SK-N-SH (cell line): ENCODE data around the gene KIF5B. TPM values are rescaled to one million over a fixed set of nuclear protein-coding genes. Genes with fewer than 3 reads are reported as not detected.

Source experiments
- CTCF ChIA-PET: fragments of 300-600, 350-600 bp; formaldehyde crosslinking; extraction: SDS; loops from one replicate; lab custom pipeline; 2021; lab: Yijun Ruan, JAX
- POLR2A ChIA-PET: fragments of 350-600 bp; sonication (Branson Sonifier 250); formaldehyde crosslinking; extraction: SDS; loops from one replicate; lab custom pipeline; 2020; ENCODE audit warnings: antibody characterized with exemption, inconsistent platforms; lab: Yijun Ruan, JAX
- DNase-seq: peaks from one replicate; pipeline ENCODE4 v3.0.0; 2012
- H2AFZ ChIP-seq: fragments of 200-600 bp; sonication (generic); 2 replicates; pipeline ENCODE4 v1.8.1; 2016; ENCODE audit warnings: antibody characterized with exemption, mild to moderate bottlenecking, low read depth
- H3F3A ChIP-seq: fragments of 200-600 bp; sonication (generic); replicated peaks from 2 replicates; pipeline ENCODE3; 2016; ENCODE audit warnings: antibody characterized with exemption, mild to moderate bottlenecking; ENCODE audit not compliant: insufficient read depth
- H3K27ac ChIP-seq, 2 experiments: fragments of 200-500 bp in 1 of 2; fragments of 200-600 bp in 1 of 2; sonication (Bioruptor generic) in 1 of 2; sonication (generic), shearing (Covaris generic) in 1 of 2; 2 replicates each; pipeline versions ENCODE4 v1.5.1 to v1.6.1; 2014 to 2016; ENCODE audit warnings: low read depth in 2 of 2, inconsistent platforms in 1 of 2, low read length in 1 of 2, mild to moderate bottlenecking in 1 of 2, mixed read lengths in 1 of 2
- H3K27me3 ChIP-seq: fragments of 200-600 bp; sonication (generic), shearing (Covaris generic); 2 replicates; pipeline ENCODE4 v1.6.1; 2016; ENCODE audit warnings: mixed run types; ENCODE audit not compliant: insufficient read depth
- H3K36me3 ChIP-seq, 2 experiments: fragments of 200-500 bp in 1 of 2; fragments of 200-600 bp in 1 of 2; sonication (Bioruptor generic) in 1 of 2; sonication (generic) in 1 of 2; replicated peaks in 1 of 2; 2 replicates each; pipeline versions ENCODE3 to v1.5.1; 2014 to 2016; ENCODE audit warnings: low read length in 1 of 2, mild to moderate bottlenecking in 1 of 2; ENCODE audit not compliant: insufficient read depth in 2 of 2, control insufficient read depth in 1 of 2
- H3K4me1 ChIP-seq, 2 experiments: fragments of 200-500 bp in 1 of 2; fragments of 200-600 bp in 1 of 2; sonication (Bioruptor generic) in 1 of 2; sonication (generic), shearing (Covaris generic) in 1 of 2; 2 replicates each; pipeline versions ENCODE4 v1.5.1 to v1.6.1; 2014 to 2016; ENCODE audit warnings: low read depth in 1 of 2, low read length in 1 of 2, mixed run types in 1 of 2; ENCODE audit not compliant: insufficient read depth in 2 of 2, control insufficient read depth in 1 of 2
- H3K4me2 ChIP-seq: fragments of 200-600 bp; sonication (generic), shearing (Covaris generic); 2 replicates; pipeline ENCODE4 v1.6.1; 2017; ENCODE audit warnings: mixed run types
- H3K4me3 ChIP-seq, 2 experiments: fragments of 200-500 bp in 1 of 2; fragments of 200-600 bp in 1 of 2; sonication (Bioruptor generic) in 1 of 2; sonication (generic), shearing (Covaris generic) in 1 of 2; 2 replicates each; pipeline versions ENCODE4 v1.5.1 to v1.8.1; 2014 to 2016; ENCODE audit warnings: low read depth in 2 of 2, inconsistent platforms in 1 of 2, low read length in 1 of 2, mild to moderate bottlenecking in 1 of 2, mixed read lengths in 1 of 2, moderate library complexity in 1 of 2
- H3K79me2 ChIP-seq: fragments of 200-600 bp; sonication (generic); 2 replicates; pipeline ENCODE4 v1.8.1; 2017; ENCODE audit warnings: mild to moderate bottlenecking; ENCODE audit not compliant: insufficient read depth
- H3K9ac ChIP-seq: fragments of 200-600 bp; sonication (generic); 2 replicates; pipeline ENCODE4 v1.6.1; 2017; ENCODE audit warnings: mixed run types
- H3K9me2 ChIP-seq: fragments of 200-600 bp; sonication (generic); 2 replicates; pipeline ENCODE4 v1.6.1; 2017; ENCODE audit warnings: mixed run types
- H3K9me3 ChIP-seq: fragments of 200-600 bp; sonication (generic); 2 replicates; pipeline ENCODE4 v1.6.1; 2017; ENCODE audit warnings: mixed run types, mild to moderate bottlenecking, moderate library complexity
- H4K20me1 ChIP-seq: fragments of 200-600 bp; sonication (generic); 2 replicates; pipeline ENCODE4 v1.6.1; 2017; ENCODE audit warnings: mild to moderate bottlenecking, mixed run types; ENCODE audit not compliant: insufficient read depth
- ELF1 ChIP-seq: IDR thresholded peaks from 2 replicates; pipeline ENCODE4 v1.4.0; 2012
- FOSL2 ChIP-seq: IDR thresholded peaks from 2 replicates; pipeline ENCODE4 v1.4.0; 2012; ENCODE audit warnings: low read depth, mild to moderate bottlenecking, moderate library complexity, borderline replicate concordance
- FOXJ3 ChIP-seq: sonication (generic); formaldehyde crosslinking; IDR thresholded peaks from 2 replicates; pipeline ENCODE4 v1.5.1; 2020; ENCODE audit warnings: mild to moderate bottlenecking, missing genetic modification reagents
- GABPA ChIP-seq: IDR thresholded peaks from 2 replicates; pipeline ENCODE4 v1.4.0; 2012; ENCODE audit warnings: low read depth, mild to moderate bottlenecking
- MEF2A ChIP-seq: IDR thresholded peaks from 2 replicates; pipeline ENCODE4 v1.4.0; 2012; ENCODE audit warnings: low read depth, borderline replicate concordance
- RAD21 ChIP-seq: IDR thresholded peaks from 2 replicates; pipeline ENCODE4 v1.6.1; 2012; ENCODE audit warnings: mild to moderate bottlenecking, low read length
- TAF1 ChIP-seq: IDR thresholded peaks from 2 replicates; pipeline ENCODE4 v1.6.1; 2012; ENCODE audit warnings: low read depth, mild to moderate bottlenecking, low read length, moderate library complexity, borderline replicate concordance
- YY1 ChIP-seq: IDR thresholded peaks from 2 replicates; pipeline ENCODE4 v1.4.0; 2012; ENCODE audit warnings: low read depth, mild to moderate bottlenecking
- WGBS: methylation state at CpG from one replicate; pipeline ENCODE4 v1.1.6; 2017; ENCODE audit warnings: low lambda C conversion rate; 5-methylcytosine and 5-hydroxymethylcytosine counted together
- polyA plus RNA-seq, 3 experiments: library from polyadenylated mRNA; depleted of rRNA; stranded (reverse); fragments of >200 nt; gene quantifications; 2 replicates each; pipeline ENCODE4 v1.2.3, GENCODE V29; 2012
- TF ChIP-seq, protein P1 (sequence below): IDR thresholded peaks from 2 replicates; pipeline ENCODE4 v1.6.1; 2012; ENCODE audit warnings: mild to moderate bottlenecking, low read depth, low read length, moderate library complexity
- TF ChIP-seq, protein P2 (sequence below): fragments of 150-350 bp; IDR thresholded peaks from 2 replicates; pipeline ENCODE4 v1.6.1; 2017; ENCODE audit warnings: antibody characterized with exemption, low read length, low read depth, borderline replicate concordance

KIF5B gene
- polyA plus RNA-seq, 1 of the 3 experiments (the other 2 are of a cell fraction), result 15.7 TPM

DNA sequence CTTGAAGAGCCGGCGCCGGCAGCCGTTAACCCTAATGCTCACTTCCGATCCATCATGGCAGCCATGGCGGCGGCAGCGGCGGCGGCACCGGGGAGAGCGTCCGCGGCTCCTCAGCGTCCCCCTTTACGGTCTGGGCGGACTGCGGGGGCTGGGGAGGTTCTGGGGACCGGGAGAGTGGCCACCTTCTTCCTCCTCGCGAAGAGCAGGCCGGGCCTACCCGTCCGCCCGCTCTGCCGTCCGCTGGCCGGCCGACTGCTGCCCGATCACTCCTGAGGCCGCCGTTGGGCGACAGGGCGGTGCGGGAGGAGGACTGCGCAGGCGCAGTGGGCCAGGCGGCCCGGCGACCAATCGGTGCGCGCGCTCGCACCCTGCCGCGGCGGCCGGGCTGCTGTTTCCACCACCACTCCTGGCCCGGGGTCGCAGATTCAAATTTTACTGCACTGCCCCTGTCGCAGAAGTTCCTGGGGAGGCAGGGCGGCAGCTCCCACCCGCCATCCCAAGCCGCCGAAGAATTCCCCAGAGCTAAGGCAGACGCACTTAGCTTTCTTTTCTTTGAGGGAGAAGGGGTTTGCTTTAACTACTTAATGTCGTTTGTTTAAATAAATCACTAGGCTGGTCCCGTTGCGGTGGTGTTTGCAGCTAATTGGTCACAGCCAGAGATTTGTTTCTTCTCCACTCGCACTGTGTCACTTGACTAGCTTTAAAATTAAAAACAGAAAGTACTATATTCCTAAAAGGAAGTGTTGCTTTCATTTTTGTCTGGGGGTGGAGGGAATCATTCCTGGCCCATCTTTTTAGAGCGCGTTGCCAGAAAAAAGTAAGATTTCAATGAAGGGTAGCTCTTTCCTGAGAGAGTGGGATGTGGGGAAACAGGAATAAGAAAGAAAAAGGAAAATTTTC is at the start of gene KIF5B (continued):
- TF ChIP-seq, protein P1, sequence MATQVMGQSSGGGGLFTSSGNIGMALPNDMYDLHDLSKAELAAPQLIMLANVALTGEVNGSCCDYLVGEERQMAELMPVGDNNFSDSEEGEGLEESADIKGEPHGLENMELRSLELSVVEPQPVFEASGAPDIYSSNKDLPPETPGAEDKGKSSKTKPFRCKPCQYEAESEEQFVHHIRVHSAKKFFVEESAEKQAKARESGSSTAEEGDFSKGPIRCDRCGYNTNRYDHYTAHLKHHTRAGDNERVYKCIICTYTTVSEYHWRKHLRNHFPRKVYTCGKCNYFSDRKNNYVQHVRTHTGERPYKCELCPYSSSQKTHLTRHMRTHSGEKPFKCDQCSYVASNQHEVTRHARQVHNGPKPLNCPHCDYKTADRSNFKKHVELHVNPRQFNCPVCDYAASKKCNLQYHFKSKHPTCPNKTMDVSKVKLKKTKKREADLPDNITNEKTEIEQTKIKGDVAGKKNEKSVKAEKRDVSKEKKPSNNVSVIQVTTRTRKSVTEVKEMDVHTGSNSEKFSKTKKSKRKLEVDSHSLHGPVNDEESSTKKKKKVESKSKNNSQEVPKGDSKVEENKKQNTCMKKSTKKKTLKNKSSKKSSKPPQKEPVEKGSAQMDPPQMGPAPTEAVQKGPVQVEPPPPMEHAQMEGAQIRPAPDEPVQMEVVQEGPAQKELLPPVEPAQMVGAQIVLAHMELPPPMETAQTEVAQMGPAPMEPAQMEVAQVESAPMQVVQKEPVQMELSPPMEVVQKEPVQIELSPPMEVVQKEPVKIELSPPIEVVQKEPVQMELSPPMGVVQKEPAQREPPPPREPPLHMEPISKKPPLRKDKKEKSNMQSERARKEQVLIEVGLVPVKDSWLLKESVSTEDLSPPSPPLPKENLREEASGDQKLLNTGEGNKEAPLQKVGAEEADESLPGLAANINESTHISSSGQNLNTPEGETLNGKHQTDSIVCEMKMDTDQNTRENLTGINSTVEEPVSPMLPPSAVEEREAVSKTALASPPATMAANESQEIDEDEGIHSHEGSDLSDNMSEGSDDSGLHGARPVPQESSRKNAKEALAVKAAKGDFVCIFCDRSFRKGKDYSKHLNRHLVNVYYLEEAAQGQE, result peak; percentile 4; the same call in 1 of the 2 replicates
- TF ChIP-seq YY1 (peak; percentile 97), RAD21 (no peak), FOSL2 (no peak), GABPA (peak; percentile 42; the same call in 1 of the 2 replicates), ELF1 (peak; percentile 40; the same call in 1 of the 2 replicates), MEF2A (no peak), FOXJ3 (CRISPR knock-in tag) (no peak)
- TF ChIP-seq, protein P2, sequence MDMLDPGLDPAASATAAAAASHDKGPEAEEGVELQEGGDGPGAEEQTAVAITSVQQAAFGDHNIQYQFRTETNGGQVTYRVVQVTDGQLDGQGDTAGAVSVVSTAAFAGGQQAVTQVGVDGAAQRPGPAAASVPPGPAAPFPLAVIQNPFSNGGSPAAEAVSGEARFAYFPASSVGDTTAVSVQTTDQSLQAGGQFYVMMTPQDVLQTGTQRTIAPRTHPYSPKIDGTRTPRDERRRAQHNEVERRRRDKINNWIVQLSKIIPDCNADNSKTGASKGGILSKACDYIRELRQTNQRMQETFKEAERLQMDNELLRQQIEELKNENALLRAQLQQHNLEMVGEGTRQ, result no peak

DNA sequence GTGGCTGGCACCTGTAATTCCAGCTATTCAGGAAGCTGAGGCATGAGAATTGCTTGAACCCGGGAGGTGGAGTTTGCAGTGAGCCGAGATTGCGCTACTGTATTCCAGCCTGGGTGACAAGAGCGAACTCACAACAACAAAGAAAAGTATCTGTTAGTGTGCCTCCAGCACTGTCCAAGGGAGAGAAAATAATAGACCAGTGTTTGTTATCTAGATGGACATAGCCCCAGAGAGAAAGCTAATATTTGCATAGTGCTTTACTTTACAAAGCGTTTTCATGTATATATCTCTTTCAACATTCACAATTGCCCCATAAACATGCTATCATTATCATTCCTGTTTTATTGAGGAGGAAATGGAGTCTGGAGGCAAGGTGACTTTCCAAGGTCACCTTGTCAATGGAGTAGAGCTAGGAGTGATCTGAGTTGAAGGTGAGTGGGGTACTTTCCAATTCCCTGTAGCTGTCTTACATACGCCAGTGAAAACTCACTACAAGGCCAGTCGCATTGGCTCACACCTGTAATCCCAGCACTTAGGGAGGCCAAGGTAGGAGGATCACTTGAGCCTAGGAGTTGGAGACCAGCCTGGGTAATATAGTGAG is 49.7 kb upstream of the KIF5B start:
- no peak for DNase-seq
- ChIA-PET CTCF (no interaction called here), POLR2A (no interaction called here)
- Histone ChIP-seq H3K9ac (no peak overlapping the region), H3F3A (no peaks in the 10 kb centered on the region), H4K20me1 (no peaks in the 10 kb centered on the region), H3K9me2 (no peaks in the 10 kb centered on the region), H2AFZ (no peak overlapping the region), H3K9me3 (no peaks in the 10 kb centered on the region), H3K79me2 (no peaks in the 10 kb centered on the region), H3K4me3 (no peak overlapping the region), H3K4me2 (no peak overlapping the region), H3K27me3 (no peaks in the 10 kb centered on the region), H3K4me1 (peaks cover 0 to 3% of the 10 kb centered on the region in 2 experiments; a peak in 1 of 4 replicates), H3K27ac (no peak overlapping the region), H3K36me3 (no peaks in the 10 kb centered on the region)
- WGBS, result 83% methylated on average over 7 of the region's 7 CpGs
- TF ChIP-seq TAF1 (no peak), YY1 (no peak)
